Hepatocyte (in vitro differentiated cells): Measurements from ENCODE around the gene TRIM32. TPM values are rescaled to one million over a fixed set of nuclear protein-coding genes. Genes with fewer than 3 reads are reported as not detected.

Source experiments
- DNase-seq: peaks from one replicate; pipeline ENCODE4 v3.0.0-alpha.2; 2016; ENCODE audit warnings: low spot score
- H2AFZ ChIP-seq: fragments of 200-600 bp; sonication (generic); 2 replicates; pipeline ENCODE4 v1.6.0; 2016; ENCODE audit warnings: antibody characterized with exemption, mild to moderate bottlenecking
- H3K27ac ChIP-seq: fragments of 200-600 bp; sonication (generic); 2 replicates; pipeline ENCODE4 v1.5.1; 2016; ENCODE audit warnings: mild to moderate bottlenecking
- H3K27me3 ChIP-seq: fragments of 200-600 bp; sonication (generic); 2 replicates; pipeline ENCODE4 v1.6.1; 2016
- H3K36me3 ChIP-seq: fragments of 200-600 bp; sonication (generic); replicated peaks from 2 replicates; pipeline ENCODE4 v1.5.1; 2016; ENCODE audit warnings: low read depth; ENCODE audit not compliant: insufficient read depth
- H3K4me1 ChIP-seq: fragments of 200-600 bp; sonication (generic); 2 replicates; pipeline ENCODE4 v1.5.1; 2016; ENCODE audit warnings: mild to moderate bottlenecking, moderate library complexity; ENCODE audit not compliant: insufficient read depth
- H3K4me2 ChIP-seq: fragments of 200-600 bp; sonication (generic); 2 replicates; pipeline ENCODE4 v1.6.0; 2016
- H3K4me3 ChIP-seq: fragments of 200-600 bp; sonication (generic); 2 replicates; pipeline ENCODE4 v1.5.1; 2016; ENCODE audit warnings: mild to moderate bottlenecking
- H3K79me2 ChIP-seq: fragments of 200-600 bp; sonication (generic); 2 replicates; pipeline ENCODE4 v1.6.0; 2017; ENCODE audit warnings: mild to moderate bottlenecking
- H3K9me2 ChIP-seq: fragments of 200-600 bp; sonication (generic); replicated peaks from 2 replicates; pipeline ENCODE4 v1.6.0; 2017; ENCODE audit warnings: mild to moderate bottlenecking; ENCODE audit not compliant: insufficient read depth
- H3K9me3 ChIP-seq: fragments of 200-600 bp; sonication (generic); 2 replicates; pipeline ENCODE4 v1.5.1; 2016; ENCODE audit warnings: low read depth, mild to moderate bottlenecking
- H4K20me1 ChIP-seq: fragments of 200-600 bp; sonication (generic); 2 replicates; pipeline ENCODE4 v1.6.0; 2016; ENCODE audit warnings: mild to moderate bottlenecking; ENCODE audit not compliant: insufficient read depth, poor library complexity, severe bottlenecking
- CTCF ChIP-seq: fragments of 200-600 bp; sonication (generic); IDR thresholded peaks from 2 replicates; pipeline ENCODE4 v1.5.1; 2016; ENCODE audit warnings: antibody characterized with exemption, mild to moderate bottlenecking; ENCODE audit not compliant: poor library complexity
- EZH2 ChIP-seq: fragments of 200-600 bp; sonication (generic); IDR thresholded peaks from 2 replicates; pipeline ENCODE4 v1.6.1; 2016; ENCODE audit warnings: antibody characterized with exemption, mild to moderate bottlenecking, borderline replicate concordance
- EZH2phosphoT487 ChIP-seq: fragments of 200-600 bp; sonication (generic); IDR thresholded peaks from one replicate; pipeline ENCODE4 v1.6.1; 2018; ENCODE audit warnings: antibody characterized with exemption, mild to moderate bottlenecking, low read depth, moderate library complexity; ENCODE audit not compliant: unreplicated experiment, severe bottlenecking
- WGBS: methylation state at CpG from one replicate; pipeline ENCODE4 v1.1.6; 2016; ENCODE audit warnings: low lambda C conversion rate; ENCODE audit errors: missing lambda C conversion rate; 5-methylcytosine and 5-hydroxymethylcytosine counted together
- polyA plus RNA-seq: library from polyadenylated mRNA; unstranded; fragments of >200 nt; fragmentation: Nextera tagmentation; extraction: Ambion mirVana; gene quantifications from 2 replicates; pipeline ENCODE4 v1.2.1, GENCODE V29; 2016
- total RNA-seq: library from RNA; depleted of rRNA; stranded (reverse); fragments of >200 nt; gene quantifications from 2 replicates; pipeline ENCODE4 v1.2.3, GENCODE V29; 2014

TRIM32 gene, protein sequence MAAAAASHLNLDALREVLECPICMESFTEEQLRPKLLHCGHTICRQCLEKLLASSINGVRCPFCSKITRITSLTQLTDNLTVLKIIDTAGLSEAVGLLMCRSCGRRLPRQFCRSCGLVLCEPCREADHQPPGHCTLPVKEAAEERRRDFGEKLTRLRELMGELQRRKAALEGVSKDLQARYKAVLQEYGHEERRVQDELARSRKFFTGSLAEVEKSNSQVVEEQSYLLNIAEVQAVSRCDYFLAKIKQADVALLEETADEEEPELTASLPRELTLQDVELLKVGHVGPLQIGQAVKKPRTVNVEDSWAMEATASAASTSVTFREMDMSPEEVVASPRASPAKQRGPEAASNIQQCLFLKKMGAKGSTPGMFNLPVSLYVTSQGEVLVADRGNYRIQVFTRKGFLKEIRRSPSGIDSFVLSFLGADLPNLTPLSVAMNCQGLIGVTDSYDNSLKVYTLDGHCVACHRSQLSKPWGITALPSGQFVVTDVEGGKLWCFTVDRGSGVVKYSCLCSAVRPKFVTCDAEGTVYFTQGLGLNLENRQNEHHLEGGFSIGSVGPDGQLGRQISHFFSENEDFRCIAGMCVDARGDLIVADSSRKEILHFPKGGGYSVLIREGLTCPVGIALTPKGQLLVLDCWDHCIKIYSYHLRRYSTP
- total RNA-seq = 24.1 and 30.8 TPM in 2 replicates
- 14.2 and 21.0 TPM in 2 replicates for polyA plus RNA-seq

- no peaks in the 10 kb centered on the region for H3K9me3 ChIP-seq
- peak within 1 kb of the TSS; percentile 76 for H2AFZ ChIP-seq
- H3K36me3 ChIP-seq = no peaks in the 10 kb centered on the region
- H3K4me3 ChIP-seq = peak within 1 kb of the TSS; percentile 54
- no peaks in the 10 kb centered on the region for H3K9me2 ChIP-seq
- H3K27ac ChIP-seq = peak within 1 kb of the TSS; percentile 74
- peak; percentile 95 for DNase-seq
- TF ChIP-seq EZH2 (no peak), EZH2phosphoT487 (no peak), CTCF (no peak)
- peaks cover 12% of the 10 kb centered on the region for H4K20me1 ChIP-seq
- 2% methylated on average over 25 of the region's 54 CpGs for WGBS
- no peaks in the 10 kb centered on the region for H3K27me3 ChIP-seq
- H3K4me2 ChIP-seq = peak within 1 kb of the TSS; percentile 84
- H3K79me2 ChIP-seq = peaks cover 48% of the 10 kb centered on the region
- peaks cover 24% of the 10 kb centered on the region for H3K4me1 ChIP-seq
These were observed at the start of gene TRIM32 for GRCh38 chr9:116687074-116687753. TRIM32 (plus strand) TSS chr9:116687305; CDS start chr9:116697743, 10,438 bp downstream.

- H3K9me2 ChIP-seq = no peaks in the 10 kb centered on the region
- no peaks in the 10 kb centered on the region for H3K27me3 ChIP-seq
- TF ChIP-seq EZH2 (no peak), EZH2phosphoT487 (no peak), CTCF (no peak)
- no peak overlapping the region for H2AFZ ChIP-seq
- no peak overlapping the region for H3K4me2 ChIP-seq
- H4K20me1 ChIP-seq = no peaks in the 10 kb centered on the region
- DNase-seq = no peak
- no peaks in the 10 kb centered on the region for H3K4me1 ChIP-seq
- H3K36me3 ChIP-seq = no peaks in the 10 kb centered on the region
- no peak overlapping the region for H3K4me3 ChIP-seq
- H3K9me3 ChIP-seq = no peaks in the 10 kb centered on the region
- no peaks in the 10 kb centered on the region for H3K79me2 ChIP-seq
- no peak overlapping the region for H3K27ac ChIP-seq
These were observed 47.8 kb upstream of the TRIM32 start for GRCh38 chr9:116639251-116639741.

DNA sequence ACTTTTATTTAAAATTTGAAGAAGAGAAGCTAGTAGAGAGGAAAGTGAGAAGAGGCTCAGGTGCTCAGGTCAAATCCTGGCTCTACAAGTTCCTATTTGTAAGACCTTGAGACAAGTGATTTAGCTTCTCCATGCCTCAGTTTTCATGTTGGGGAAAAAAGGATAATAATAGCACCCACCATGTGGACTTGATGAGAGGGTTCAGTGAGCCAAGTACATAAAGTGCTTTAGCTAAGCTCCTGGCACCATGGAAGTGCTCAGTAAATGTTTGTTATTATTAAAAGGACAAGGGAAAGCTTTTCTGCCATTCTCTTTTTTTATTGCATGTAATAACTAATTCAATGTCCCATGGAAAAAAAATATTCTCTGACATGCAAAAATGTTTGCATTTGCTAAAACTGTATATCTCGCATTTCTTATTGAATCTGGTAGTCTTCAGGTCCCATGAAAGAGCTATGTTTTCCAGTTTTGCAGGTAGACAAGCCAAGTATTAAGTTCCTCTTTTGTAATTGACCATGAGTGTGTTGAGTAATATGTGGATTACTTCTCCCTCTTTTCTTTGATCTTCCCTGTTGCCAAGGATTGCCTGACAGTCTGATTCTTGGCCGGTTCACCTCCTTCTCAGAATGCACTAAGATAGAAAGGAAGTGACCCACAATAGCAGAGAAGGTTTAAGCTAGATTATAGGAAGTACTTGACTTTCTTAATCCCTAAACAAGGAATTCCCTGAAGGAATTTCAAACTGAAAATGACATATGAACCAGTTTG lies 45.6 kb upstream of the TRIM32 start:
- H3K4me3 ChIP-seq = no peak overlapping the region
- no peak for TF ChIP-seq EZH2
- TF ChIP-seq EZH2phosphoT487 = no peak
- TF ChIP-seq CTCF = no peak
- no peaks in the 10 kb centered on the region for H3K36me3 ChIP-seq
- H3K9me2 ChIP-seq = no peaks in the 10 kb centered on the region
- no peak overlapping the region for H2AFZ ChIP-seq
- H3K4me2 ChIP-seq = no peak overlapping the region
- no peaks in the 10 kb centered on the region for H3K4me1 ChIP-seq
- DNase-seq = no peak
- H3K9me3 ChIP-seq = no peaks in the 10 kb centered on the region
- WGBS = 67% methylated on average over 2 of the region's 2 CpGs
- no peaks in the 10 kb centered on the region for H3K79me2 ChIP-seq
- no peaks in the 10 kb centered on the region for H3K27me3 ChIP-seq
- H4K20me1 ChIP-seq = no peaks in the 10 kb centered on the region
- H3K27ac ChIP-seq = no peak overlapping the region
